HG02970 (cell line): ENCODE results near the gene CAMKV.

Experiments used
- ATAC-seq: cut with Tn5 transposase; IDR thresholded peaks from one replicate; pipeline ENCODE4 v1.9.1; 2021; ENCODE audit warnings: mild to moderate bottlenecking, moderate library complexity, moderate number of reproducible peaks; ENCODE audit not compliant: unreplicated experiment, low FRiP score

CAMKV gene

GRCh38 chr3:49898991-49899390 lies 29.3 kb upstream of the CAMKV start:
- ATAC-seq: no peak

GRCh38 chr3:49896345-49896744 lies 26.6 kb upstream of the CAMKV start:
- ATAC-seq: no peak

GRCh38 chr3:49895791-49896190 lies 26.1 kb upstream of the CAMKV start:
- no peak for ATAC-seq

- no peak for ATAC-seq
Observed at GRCh38 chr3:49889296-49889695, 19.6 kb upstream of the CAMKV start.

GRCh38 chr3:49886922-49887265 lies 17.2 kb upstream of the CAMKV start:
- ATAC-seq: no peak

GRCh38 chr3:49883998-49884397 lies 14.3 kb upstream of the CAMKV start:
- no peak for ATAC-seq

- no peak for ATAC-seq
Observed at GRCh38 chr3:49882166-49882565, 12.5 kb upstream of the CAMKV start.

- no peak for ATAC-seq
Observed at GRCh38 chr3:49880581-49881315, 11.0 kb upstream of the CAMKV start.

GRCh38 chr3:49879721-49880120 lies 10.0 kb upstream of the CAMKV start:
- no peak for ATAC-seq

GRCh38 chr3:49878686-49879085 lies 9.0 kb upstream of the CAMKV start:
- ATAC-seq: no peak

GRCh38 chr3:49877716-49878115 lies 8.0 kb upstream of the CAMKV start:
- ATAC-seq: no peak

GRCh38 chr3:49876567-49876966 lies 6.9 kb upstream of the CAMKV start:
- ATAC-seq: no peak

GRCh38 chr3:49873623-49874022 lies 3.9 kb upstream of the CAMKV start:
- no peak for ATAC-seq

- no peak for ATAC-seq
Observed at GRCh38 chr3:49872801-49873281, 3.1 kb upstream of the CAMKV start.

- no peak for ATAC-seq
Observed at GRCh38 chr3:49871531-49872153, 1.9 kb upstream of the CAMKV start.

GRCh38 chr3:49868862-49869466 lies 742 bp downstream of the CAMKV start:
- ATAC-seq: no peak

- ATAC-seq: no peak
Observed at GRCh38 chr3:49867871-49868321, 1.8 kb downstream of the CAMKV start.

- no peak for ATAC-seq
Observed at GRCh38 chr3:49867400-49867799, 2.3 kb downstream of the CAMKV start.

GRCh38 chr3:49865198-49865784 lies 4.4 kb downstream of the CAMKV start:
- ATAC-seq: no peak

GRCh38 chr3:49864505-49864904 lies 5.2 kb downstream of the CAMKV start:
- no peak for ATAC-seq

GRCh38 chr3:49859576-49860305 lies 10.0 kb downstream of the CAMKV start:
- no peak for ATAC-seq
